Measurements from ENCODE around the gene HLA-DRB5. TPM values are rescaled to one million over a fixed set of nuclear protein-coding genes. Genes with fewer than 3 reads are reported as not detected.
A peak's percentile ranks its signal among the peaks of the same experiment; 100 is the strongest.
"Not testable (repeated sequence)": the region's sequence is repeated elsewhere in the genome, so short reads cannot be mapped to it uniquely, and the experiment has no call there.

The HLA-DRB5 gene
- total and polyA plus RNA-seq, 2 of the 4 experiments (the other 2 are of a cell fraction), result not detected

DNA sequence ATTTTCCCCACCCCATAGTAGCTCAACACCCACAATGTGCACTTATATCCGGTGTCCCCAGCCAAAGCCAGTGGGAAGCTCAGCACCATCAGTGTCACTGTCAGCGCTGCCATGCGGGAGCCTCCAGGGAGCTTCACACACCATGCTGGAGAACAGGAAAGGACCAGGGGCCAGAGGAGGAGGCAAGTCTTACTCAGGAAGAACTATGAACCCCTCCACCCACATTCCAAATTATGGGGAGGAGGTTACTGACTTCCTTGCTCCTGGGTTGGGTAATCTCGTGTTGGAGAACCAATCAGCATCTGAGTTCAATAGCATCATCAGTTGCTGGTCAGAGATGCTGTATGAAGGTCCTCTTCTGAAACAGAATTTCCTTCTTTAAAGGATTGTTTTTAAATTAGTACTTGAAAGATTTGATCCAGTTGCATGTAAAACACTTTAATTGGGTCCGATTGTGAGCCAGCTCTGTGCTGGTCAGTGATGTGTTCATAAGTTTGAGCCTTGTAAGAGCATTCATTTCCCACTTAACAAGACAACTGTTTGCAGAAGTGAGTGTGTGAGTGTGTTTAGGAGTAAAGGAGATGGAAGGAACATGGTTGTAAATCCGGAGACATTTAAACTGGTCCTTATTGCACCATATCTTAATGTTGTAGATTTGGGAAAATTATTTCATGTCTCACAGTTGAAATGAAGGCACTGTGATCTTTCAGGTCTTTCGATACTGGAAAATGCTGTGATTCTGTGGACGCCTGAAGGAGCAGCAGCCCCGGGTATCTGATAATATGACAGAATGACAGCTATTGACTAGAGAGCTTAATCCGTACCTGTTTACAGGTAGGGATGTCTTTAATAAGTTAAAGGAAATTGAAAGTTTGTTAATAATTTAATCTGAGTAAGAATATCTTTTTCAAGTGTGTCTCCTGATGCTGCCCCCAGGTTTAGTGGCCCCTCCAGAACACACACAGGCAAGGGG lies 56.4 kb downstream of the HLA-DRB5 start:
- H3K27me3 ChIP-seq (ENCODE audit: control insufficient read depth, insufficient read depth, low read length); H2BK15ac ChIP-seq (ENCODE audit: low read depth, low read length); H4K8ac ChIP-seq (ENCODE audit: low read depth in 2 of 2, low read length in 2 of 2); H4K5ac ChIP-seq (ENCODE audit: low read depth, low read length); H2BK20ac ChIP-seq (ENCODE audit: low read depth, low read length); H3K56ac ChIP-seq (ENCODE audit: extremely low read depth, insufficient read depth, low read length); H4K91ac ChIP-seq (ENCODE audit: insufficient read depth, low read depth, low read length); H3K9me1 ChIP-seq (ENCODE audit: insufficient read depth, low read length); intact Hi-C loops (cut with micrococcal nuclease); H3K4me3 ChIP-seq (ENCODE audit: insufficient read depth, low read depth, low read length); H3K4me1 ChIP-seq (ENCODE audit: control insufficient read depth, insufficient read depth, low read length); dilution Hi-C loops (cut with HindIII; ENCODE audit: low sequenced_read_pairs, unreplicated experiment); H3K14ac ChIP-seq (replicated peaks; ENCODE audit: low read depth, low read length); POLR2A ChIA-PET (ENCODE audit: unreplicated experiment); H2BK5ac ChIP-seq (ENCODE audit: low read depth, low read length, poor library complexity, severe bottlenecking); DNase-seq; H4K20me1 ChIP-seq (ENCODE audit: insufficient read depth, low read length); H3K4ac ChIP-seq (ENCODE audit: low read depth, low read length); CTCF ChIA-PET; H2AK5ac ChIP-seq (ENCODE audit: low read depth, low read length); H3K9ac ChIP-seq (ENCODE audit: low read depth, low read length); H2BK120ac ChIP-seq (ENCODE audit: low read depth, low read length); H3K79me1 ChIP-seq (ENCODE audit: low read depth in 1 of 2, low read length in 2 of 2); in situ Hi-C loops (cut with MboI; ENCODE audit: low sequenced_read_pairs); H2AK9ac ChIP-seq (replicated peaks; ENCODE audit: low read depth, low read length, poor library complexity); H3K9me3 ChIP-seq (ENCODE audit: control insufficient read depth, insufficient read depth, low read length); BruUV-seq (replicated peaks); H3K27ac ChIP-seq (ENCODE audit: insufficient read depth, low read length); H3K23ac ChIP-seq (ENCODE audit: low read depth, low read length); H2AFZ ChIP-seq (replicated peaks; ENCODE audit: low read length, poor library complexity); H3K4me2 ChIP-seq (ENCODE audit: low read depth, low read length); H3K18ac ChIP-seq (ENCODE audit: low read depth, low read length); H3K36me3 ChIP-seq (ENCODE audit: control insufficient read depth, insufficient read depth, low read length): not testable (repeated sequence)
- ATAC-seq (ENCODE audit: low read depth), result peak; percentile 85
- WGBS, 2 experiments (ENCODE audit: extremely low coverage in 2 of 2, insufficient read length in 1 of 2), result 47% methylated on average over 4 of the region's 10 CpGs; no CpG with 5 or more reads in 1 of the 2 experiments
- TF ChIP-seq RFX5 (IDR thresholded peaks at IDR 0.05; ENCODE audit: low read depth, low read length), result peak; percentile 88

Data from IMR-90 (cell line).